NT2/D1 (cell line): Measurements from ENCODE around the gene MDK.

ENCODE experiments used
- DNase-seq: peaks from one replicate; pipeline ENCODE4 v3.0.0-alpha.2; 2011; ENCODE audit warnings: low read depth, low spot score
- H3K27me3 ChIP-seq: 2 replicates; pipeline ENCODE4 v1.6.0; 2011; ENCODE audit warnings: mild to moderate bottlenecking; ENCODE audit not compliant: insufficient read length, insufficient read depth
- H3K36me3 ChIP-seq: 2 replicates; pipeline ENCODE4 v1.6.1; 2011; ENCODE audit warnings: mild to moderate bottlenecking, low read length, mixed read lengths; ENCODE audit not compliant: insufficient read depth, insufficient read length
- H3K4me1 ChIP-seq: 2 replicates; pipeline ENCODE4 v1.5.1; 2011; ENCODE audit not compliant: insufficient read depth, insufficient read length
- H3K4me3 ChIP-seq: 2 replicates; pipeline ENCODE4 v1.5.1; 2011; ENCODE audit warnings: low read depth; ENCODE audit not compliant: insufficient read length
- H3K9ac ChIP-seq: 2 replicates; pipeline ENCODE4 v1.6.0; 2011; ENCODE audit warnings: low read depth; ENCODE audit not compliant: insufficient read length
- H3K9me3 ChIP-seq: 2 replicates; pipeline ENCODE4 v1.5.1; 2011; ENCODE audit warnings: mild to moderate bottlenecking, low read length; ENCODE audit not compliant: insufficient read depth
- SUZ12 ChIP-seq: IDR thresholded peaks from 2 replicates; pipeline ENCODE4 v1.6.1; 2011; ENCODE audit not compliant: insufficient read length, insufficient read depth; ENCODE audit errors: extremely low read depth
- YY1 ChIP-seq: IDR thresholded peaks from 2 replicates; pipeline ENCODE4 v1.6.1; 2011; ENCODE audit not compliant: insufficient read length, insufficient read depth
- ZNF274 ChIP-seq: IDR thresholded peaks from 2 replicates; pipeline ENCODE4 v1.6.1; 2011; ENCODE audit warnings: mild to moderate bottlenecking, low read depth, low read length

MDK gene

DNA sequence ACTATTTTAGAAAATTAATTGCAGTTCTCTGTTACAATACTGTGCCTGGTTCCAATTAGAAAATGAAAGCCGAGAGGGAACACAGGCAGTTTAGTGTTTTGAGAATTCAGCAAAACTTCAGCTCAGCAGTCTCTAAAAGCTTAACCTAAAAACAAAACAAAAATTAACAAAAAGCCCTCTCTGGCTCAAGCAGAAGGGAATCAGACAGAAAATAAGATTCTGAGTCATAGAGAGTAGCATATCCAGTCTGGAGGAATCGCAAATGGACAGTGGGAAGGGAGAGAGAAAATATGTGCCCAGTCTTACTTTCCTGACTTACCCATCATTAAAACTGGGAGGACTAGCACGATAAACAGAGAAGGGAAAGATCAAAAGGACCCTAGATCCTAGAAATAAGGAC, 48.2 kb downstream of the MDK start:
- Histone ChIP-seq H3K4me3 (no peak overlapping the region), H3K36me3 (peaks cover 52% of the 10 kb centered on the region), H3K9ac (no peak overlapping the region), H3K4me1 (no peaks in the 10 kb centered on the region), H3K9me3 (no peaks in the 10 kb centered on the region), H3K27me3 (no peaks in the 10 kb centered on the region)
- DNase-seq, result no peak
- no peak for TF ChIP-seq SUZ12
- TF ChIP-seq ZNF274, result no peak
- TF ChIP-seq YY1, result no peak

DNA sequence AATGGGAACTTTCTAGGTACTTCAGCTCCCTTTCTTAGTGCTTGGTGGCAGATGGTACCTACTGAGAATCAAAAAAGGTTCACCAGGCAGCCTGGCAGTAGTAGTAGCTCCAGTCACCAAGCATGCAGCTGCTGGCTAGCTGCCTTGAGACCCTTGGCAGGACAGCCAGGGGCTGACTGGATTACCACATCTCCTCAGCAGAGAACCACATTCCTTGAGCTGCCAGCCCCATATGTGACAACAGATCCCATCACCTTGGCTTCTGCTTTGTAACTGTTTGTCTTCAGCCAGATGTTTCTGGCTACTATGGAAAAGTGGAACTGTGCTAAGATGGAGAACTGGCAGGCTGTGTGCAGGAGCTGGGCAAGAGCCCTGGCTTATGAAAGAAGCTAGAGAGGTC, 49.7 kb downstream of the MDK start:
- Histone ChIP-seq H3K9me3 (no peaks in the 10 kb centered on the region), H3K27me3 (no peaks in the 10 kb centered on the region), H3K4me3 (no peak overlapping the region), H3K36me3 (peaks cover 60% of the 10 kb centered on the region), H3K9ac (no peak overlapping the region), H3K4me1 (no peaks in the 10 kb centered on the region)
- DNase-seq, result no peak
- TF ChIP-seq ZNF274, result no peak
